ENCODE data around the gene ANKS6.

GRCh38 chr9:98714833-98715232, 81.5 kb downstream of the ANKS6 start:
- TF ChIP-seq TAF1 (IDR thresholded peaks at IDR 0.05; ENCODE audit: borderline replicate concordance, insufficient read depth, low read length) (no peak), REST (IDR thresholded peaks at IDR 0.05; ENCODE audit: insufficient read depth in 1 of 2, low read depth in 2 of 2, low read length in 2 of 2) (no peak), POLR2AphosphoS5 (IDR thresholded peaks at IDR 0.05; ENCODE audit: low read depth, low read length) (no peak), FOXP2 (optimal IDR thresholded peaks at IDR 0.05; ENCODE audit: borderline replicate concordance, extremely low read depth, extremely low read length, insufficient read depth) (no peak)
